GM08714 (cell line): ENCODE data around the gene CWC27.
"Not testable (repeated sequence)": the region's sequence is repeated elsewhere in the genome, so short reads cannot be mapped to it uniquely, and the experiment has no call there.

Experiments used
- H3K4me3 ChIP-seq: fragments of 200-500 bp; sonication (Bioruptor generic); 2 replicates; pipeline ENCODE4 v1.5.1; 2014; ENCODE audit warnings: mild to moderate bottlenecking, low read length, inconsistent platforms
- ZNF274 ChIP-seq: IDR thresholded peaks from 2 replicates; pipeline ENCODE4 v1.6.1; 2012; ENCODE audit warnings: mild to moderate bottlenecking, low read depth, low read length

CWC27 gene

DNA sequence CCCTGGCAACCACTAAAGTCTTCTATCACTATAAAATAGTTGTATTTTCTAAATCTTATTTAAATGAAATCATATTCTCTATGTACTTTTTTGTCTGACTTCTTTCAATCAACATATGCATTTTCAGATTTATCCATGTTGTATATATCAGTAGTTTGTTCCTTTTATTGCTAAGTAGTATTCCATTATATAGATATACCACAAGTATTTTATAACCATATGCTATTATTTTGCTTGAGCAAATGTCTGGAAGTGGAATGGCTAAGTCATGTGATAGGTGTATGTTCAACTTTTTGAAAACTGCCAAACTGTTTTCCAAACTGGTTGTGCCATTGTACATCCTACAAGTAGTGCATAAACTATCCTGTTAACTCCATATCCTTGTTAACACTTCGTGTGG, 131.1 kb downstream of the CWC27 start:
- no peak for TF ChIP-seq ZNF274
- no peak overlapping the region for H3K4me3 ChIP-seq

DNA sequence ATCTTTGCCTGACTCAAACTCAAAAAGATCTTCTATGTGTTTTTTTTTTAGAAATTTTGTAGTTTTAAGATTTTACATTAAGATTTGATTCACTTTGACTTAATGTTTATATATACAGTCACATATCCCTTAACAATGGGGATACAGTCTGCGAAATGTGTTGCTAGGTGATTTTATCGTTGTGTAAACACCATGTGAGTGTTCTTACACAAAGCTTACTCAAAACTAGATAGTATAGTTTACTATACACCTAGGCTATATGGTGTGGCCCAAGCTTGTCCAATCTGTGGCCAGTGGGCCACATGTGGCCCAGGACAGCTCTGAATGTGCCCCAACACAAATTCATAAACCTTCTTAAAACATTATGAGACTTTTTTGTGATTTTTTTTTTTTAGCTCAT, 131.9 kb downstream of the CWC27 start:
- TF ChIP-seq ZNF274 = no peak
- H3K4me3 ChIP-seq = no peak overlapping the region

DNA sequence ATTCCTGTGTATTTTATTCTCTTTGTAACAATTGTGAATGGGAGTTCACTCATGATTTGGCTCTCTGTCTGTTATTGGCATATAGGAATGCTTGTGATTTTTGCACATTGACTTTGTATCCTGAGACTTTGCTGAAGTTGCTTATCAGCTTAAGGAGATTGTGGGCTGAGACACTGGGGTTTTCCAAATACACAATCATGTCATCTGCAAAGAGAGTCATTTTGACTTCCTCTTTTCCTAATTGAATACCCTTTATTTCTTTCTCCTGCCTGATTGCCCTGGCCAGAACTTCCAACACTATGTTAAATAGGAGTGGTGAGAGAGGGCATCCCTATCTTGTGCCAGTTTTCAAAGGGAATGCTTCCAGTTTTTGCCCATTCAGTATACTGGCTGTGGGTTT, 138.7 kb downstream of the CWC27 start:
- H3K4me3 ChIP-seq = not testable (repeated sequence)

DNA sequence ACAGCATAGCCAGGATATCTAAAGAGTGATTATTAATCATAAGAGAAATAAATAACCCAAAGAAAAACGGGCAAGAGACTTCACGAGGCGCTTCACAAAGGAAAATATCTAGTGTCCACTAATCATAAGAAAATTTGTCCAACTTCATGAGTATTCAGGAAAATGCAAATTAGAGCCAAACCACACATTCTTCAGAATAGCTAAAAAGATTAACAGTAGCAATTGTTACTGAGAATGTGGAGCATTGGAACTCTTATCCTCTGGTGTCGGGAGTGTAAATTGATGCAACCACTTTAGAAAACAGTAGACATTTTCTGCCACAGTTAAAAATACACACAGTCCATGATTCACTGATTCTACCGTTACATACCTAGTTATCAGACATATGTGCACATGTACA, 145.7 kb downstream of the CWC27 start:
- H3K4me3 ChIP-seq = no peak overlapping the region
- no peak for TF ChIP-seq ZNF274

DNA sequence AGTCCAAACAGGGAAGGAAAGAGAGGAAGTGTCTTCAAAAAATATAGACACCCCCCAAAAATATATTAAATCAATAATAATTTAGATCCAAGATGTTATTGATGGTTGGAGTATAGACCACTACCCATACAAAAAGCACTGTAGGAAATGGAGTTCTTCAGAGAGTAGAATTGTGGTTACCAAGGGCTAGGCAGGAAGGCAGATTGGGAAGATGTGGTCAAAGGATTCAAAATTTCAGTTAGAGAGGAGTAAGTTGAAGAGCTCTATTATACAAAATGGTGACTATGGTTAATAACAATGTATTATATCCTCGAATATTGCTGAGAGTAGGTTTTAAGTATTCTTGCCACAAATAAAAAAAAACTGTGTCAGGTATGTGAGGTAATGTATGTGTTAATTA, 149.4 kb downstream of the CWC27 start:
- TF ChIP-seq ZNF274 = no peak
- no peak overlapping the region for H3K4me3 ChIP-seq

DNA sequence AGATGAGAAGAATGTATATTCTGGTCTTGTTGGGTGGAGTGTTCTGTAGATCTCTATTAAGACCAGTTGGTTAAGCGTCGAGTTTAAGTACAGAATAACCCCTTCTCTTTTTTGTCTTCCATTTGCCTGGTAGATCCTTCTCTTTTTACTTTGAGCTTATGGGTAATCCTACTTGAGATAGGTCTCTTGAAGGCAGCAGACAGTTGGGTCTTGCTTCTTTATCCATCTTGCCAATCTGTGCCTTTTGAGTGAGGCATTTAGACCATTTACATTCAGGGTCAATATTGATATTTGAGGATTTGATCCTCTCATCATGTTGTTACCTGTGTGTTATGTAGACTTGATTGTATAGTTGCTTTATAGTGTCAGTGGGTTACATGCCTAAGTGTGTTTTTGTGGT, 152.7 kb downstream of the CWC27 start:
- no peak for TF ChIP-seq ZNF274
- H3K4me3 ChIP-seq = no peak overlapping the region

DNA sequence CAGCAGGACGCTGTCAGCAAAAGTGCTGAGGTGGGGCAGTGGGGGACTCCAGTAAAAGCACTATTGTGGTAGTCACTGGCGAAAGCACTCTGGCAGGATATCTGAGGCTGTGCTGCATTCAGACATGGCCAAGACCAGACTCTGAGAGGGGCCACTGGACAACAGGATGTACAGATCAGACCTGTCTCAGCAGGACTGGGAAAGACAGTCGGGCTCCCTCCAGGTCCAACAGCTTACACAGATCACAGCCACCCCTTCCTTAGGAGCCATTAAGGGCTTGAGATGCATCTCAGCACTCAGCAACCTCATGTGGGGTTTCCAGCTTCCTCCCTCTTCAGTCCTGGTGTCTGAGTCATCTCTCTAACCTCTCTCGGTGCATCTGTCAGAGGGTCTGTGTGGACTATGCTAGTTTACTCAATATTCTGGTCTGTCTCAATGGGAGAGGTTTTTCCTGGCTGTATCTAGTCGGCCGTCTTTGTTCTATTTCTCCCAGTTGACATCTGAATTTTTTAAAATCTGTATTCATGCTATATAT, 154.5 kb downstream of the CWC27 start:
- H3K4me3 ChIP-seq = no peak overlapping the region
- no peak for TF ChIP-seq ZNF274

DNA sequence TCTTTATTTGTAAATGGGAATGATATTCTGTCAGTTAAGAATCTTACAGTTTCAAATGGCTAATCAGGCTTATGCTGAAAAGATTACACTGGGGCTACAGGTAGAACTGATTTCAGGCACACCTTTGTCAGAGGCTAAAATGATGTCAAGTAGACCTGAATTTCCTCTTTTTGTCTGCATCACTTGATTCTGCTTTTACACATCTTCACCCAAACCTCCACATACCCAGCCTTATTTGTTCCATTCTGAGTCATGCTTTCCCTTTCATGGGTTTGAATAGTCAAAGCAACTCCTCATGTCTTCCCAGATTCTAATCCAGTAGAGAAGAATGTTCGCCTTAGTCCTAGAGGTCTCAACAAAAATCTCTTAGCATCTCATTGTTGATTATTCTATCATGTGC, 156.4 kb downstream of the CWC27 start:
- H3K4me3 ChIP-seq = no peak overlapping the region
- no peak for TF ChIP-seq ZNF274

DNA sequence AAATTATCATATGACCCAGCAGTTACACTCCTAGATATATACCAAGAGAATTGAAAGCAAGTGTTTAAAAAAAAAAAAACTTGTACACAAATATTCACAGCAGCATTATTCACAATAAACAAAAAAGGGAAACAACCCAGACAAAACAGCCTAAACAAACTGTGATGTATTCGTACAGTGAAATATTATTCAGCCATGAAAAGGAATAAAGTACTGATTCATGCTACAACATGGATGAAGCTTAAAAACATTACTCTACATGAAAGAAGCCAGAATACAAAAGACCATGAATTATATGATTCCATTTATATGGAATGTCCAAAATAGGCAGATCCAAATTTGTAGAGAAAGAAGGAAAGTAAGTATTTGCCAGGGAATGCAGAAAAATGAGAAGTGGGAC, 161.1 kb downstream of the CWC27 start:
- no peak for TF ChIP-seq ZNF274
- no peak overlapping the region for H3K4me3 ChIP-seq

DNA sequence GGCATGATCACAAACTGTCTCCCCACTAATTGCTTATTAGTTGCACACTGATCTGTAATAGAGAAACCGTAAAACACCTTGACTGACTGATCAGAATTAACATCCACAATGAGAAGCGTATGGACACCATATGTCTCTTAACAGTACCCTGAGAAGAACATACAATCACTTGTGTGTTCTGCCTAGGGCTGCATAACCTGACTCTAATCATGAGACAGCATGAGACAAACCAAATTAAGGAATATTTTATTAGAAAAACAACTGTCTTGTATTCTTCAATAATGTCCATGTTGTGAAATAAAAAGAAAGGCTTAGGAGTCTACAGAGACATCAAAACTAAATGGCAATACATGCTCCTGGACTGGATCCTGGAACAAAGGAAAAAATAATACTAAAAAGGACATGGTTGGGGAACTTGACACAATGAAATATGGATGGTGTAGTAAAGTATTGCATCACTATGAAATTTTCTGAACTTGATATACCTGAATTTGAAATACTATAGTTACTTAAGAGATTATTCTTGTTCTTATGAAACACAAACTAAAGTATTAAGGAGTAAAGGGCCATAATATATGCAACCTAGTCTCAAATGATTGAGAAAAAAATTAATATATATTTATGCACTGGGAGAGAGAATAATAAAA, 162.1 kb downstream of the CWC27 start:
- no peak for TF ChIP-seq ZNF274
- no peak overlapping the region for H3K4me3 ChIP-seq

DNA sequence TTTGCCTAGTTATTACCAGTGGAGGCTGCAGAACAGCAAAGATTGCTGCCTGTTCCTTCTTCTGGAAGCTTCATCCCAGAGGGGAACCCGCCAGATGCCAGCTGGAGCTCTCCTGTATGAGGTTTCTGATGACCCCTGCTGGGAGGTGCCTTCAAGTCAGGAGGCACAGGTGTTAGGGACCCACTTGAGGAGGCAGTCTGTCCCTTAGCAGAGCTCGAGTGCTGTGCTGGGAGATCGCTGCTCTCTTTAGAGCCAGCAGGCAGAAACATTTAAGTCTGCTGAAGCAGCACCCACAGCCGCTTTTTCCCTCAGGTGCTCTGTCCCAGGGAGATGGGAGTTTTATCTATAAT, 170.7 kb downstream of the CWC27 start:
- H3K4me3 ChIP-seq = not testable (repeated sequence)

DNA sequence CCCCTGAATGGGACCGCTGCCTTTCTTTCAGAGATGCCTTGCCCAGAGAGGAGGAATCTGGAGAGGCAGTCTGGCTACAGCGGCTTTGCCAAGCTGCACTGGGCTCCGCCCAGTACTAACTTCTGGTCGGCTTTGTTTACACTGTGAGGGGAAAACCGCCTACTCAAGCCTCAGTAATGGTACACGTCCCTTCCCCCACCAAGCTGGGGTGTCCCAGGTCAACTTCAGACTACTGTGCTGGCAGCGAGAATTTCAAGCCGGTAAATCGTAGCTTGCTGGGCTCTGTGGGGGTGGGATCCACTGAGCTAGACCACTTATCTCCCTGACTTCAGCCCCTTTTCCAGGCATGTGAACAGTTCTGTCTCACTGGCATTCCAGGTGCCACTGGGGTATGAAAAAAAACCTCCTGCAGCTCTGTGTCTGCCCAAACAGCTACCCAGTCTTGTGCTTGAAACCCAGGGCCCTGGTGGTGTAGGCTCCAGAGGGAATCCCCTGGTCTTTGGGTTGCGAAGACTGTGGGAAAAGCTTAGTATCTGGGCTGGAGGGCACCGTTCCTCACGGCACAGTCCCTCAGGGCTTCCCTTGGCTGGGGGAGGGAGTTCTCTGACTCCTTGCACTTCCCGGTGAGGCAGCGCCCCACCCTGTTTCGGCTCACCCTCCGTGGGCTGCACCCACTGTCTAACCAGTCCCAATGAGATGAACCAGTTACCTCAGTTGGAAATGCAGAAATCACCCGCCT, 171.2 kb downstream of the CWC27 start:
- no peak overlapping the region for H3K4me3 ChIP-seq
- no peak for TF ChIP-seq ZNF274

DNA sequence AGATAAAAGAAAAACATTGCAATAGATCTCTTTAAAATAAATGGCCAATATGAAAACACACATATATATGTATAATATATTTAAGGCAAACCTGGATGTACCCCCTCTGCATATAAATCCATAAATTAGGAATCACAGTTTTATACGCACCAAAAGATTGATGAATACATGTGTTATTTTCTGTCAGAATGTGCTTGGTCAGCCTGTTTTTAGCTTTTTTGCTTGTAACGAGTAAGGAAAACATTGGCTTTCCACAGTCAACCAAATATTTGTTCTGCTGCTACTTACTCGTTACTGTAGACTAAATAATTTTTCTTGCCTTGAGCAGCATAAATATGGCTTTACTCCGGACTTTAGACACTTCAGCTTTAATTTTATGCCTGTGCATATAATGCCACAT, 173.7 kb downstream of the CWC27 start:
- no peak overlapping the region for H3K4me3 ChIP-seq
- TF ChIP-seq ZNF274 = no peak

DNA sequence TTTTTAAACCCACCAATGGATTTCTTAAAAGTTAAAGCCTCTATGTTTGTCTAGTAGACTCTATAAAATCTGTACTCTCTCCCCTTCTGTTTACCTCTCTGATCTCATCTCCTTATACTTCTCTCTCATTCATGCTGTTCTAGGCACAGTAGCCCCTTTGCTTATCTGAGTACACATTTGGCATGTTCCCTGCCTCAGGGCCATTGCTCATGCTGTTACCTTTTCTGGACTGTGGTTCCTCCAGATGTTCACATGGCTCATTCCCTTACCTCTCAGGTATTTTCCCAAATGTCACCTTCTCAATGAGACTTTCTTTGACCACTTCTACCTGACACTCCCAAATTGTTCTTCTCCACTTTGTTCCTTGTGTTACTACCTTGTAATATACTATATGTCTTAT, 176.1 kb downstream of the CWC27 start:
- TF ChIP-seq ZNF274 = no peak
- no peak overlapping the region for H3K4me3 ChIP-seq

DNA sequence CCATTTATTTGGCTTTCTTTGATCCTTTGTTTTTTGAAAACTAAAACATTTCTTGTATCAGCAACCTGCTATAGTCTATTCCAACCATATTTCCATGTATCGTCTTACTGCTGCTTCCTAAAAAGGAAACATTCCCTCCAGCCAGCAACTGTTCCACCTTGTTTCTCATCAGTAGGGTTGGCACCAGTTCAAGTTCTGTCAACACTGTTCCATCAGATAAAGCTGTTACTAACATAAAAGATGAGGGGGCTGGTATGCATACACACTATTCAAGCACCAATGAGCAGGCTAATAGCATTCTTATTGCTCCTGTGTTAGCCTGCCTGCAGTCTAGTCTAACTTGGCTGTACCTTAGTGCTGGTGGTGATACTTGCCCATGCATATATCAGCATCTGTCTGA, 178.3 kb downstream of the CWC27 start:
- H3K4me3 ChIP-seq = no peak overlapping the region
- TF ChIP-seq ZNF274 = no peak

DNA sequence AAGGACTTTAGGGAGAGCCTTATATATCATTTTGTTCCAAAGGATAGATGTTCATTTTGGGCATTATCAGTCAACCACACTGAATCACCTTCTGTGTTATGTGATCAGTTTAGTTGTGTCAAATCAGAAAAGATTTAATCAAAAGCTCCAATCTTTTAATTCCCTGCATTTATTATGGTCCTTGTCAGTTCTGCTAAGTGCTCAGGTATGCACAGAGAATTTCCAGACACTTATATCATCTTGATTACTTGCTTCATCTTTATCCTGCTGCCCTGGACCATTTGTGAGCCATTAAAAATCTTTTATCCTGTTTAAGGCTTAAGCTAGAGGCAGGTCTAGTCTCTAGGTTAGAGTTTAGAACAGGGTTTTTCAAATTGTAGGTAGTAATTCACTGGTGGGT, 179.1 kb downstream of the CWC27 start:
- H3K4me3 ChIP-seq = no peak overlapping the region
- TF ChIP-seq ZNF274 = no peak
